Left lung (tissue), 10 donors: ENCODE measurements around the gene WDR72. TPM values are rescaled to one million over a fixed set of nuclear protein-coding genes. Genes with fewer than 3 reads are reported as not detected.

Experiments
- ATAC-seq: fragments of 200-7000 bp; cut with Tn5 transposase; one replicate; pipeline ENCODE4 v1.9.1; 2020; ENCODE audit warnings: moderate library complexity
- DNase-seq, 4 donors: peaks; one replicate each; pipeline ENCODE4 v3.0.0-alpha.2; 2013 to 2020
- H3K27ac ChIP-seq, 2 donors: fragments of 200-600 bp; sonication (generic) in 1 of 2; one replicate each; pipeline versions ENCODE4 v1.5.0 to v1.8.0; 2020 to 2021
- H3K27me3 ChIP-seq, 2 donors: fragments of 200-600 bp; sonication (generic) in 1 of 2; one replicate each; pipeline versions ENCODE4 v1.5.0 to v1.8.0; 2020 to 2021
- H3K36me3 ChIP-seq, 2 donors: fragments of 200-600 bp; sonication (generic) in 1 of 2; one replicate each; pipeline versions ENCODE4 v1.5.0 to v1.8.0; 2020 to 2021
- H3K4me1 ChIP-seq, 2 donors: fragments of 200-600 bp; one replicate each; pipeline ENCODE4 v1.8.0; 2021
- H3K4me3 ChIP-seq, 2 donors: fragments of 200-600 bp; sonication (generic) in 1 of 2; one replicate each; pipeline versions ENCODE4 v1.5.0 to v1.8.0; 2020 to 2021; ENCODE audit warnings: mild to moderate bottlenecking in 1 of 2
- H3K9me3 ChIP-seq, 2 donors: fragments of 200-600 bp; sonication (generic) in 1 of 2; one replicate each; pipeline versions ENCODE4 v1.5.0 to v1.8.0; 2020 to 2021
- CTCF ChIP-seq, 2 donors: fragments of 200-600 bp; sonication (generic) in 1 of 2; IDR thresholded peaks; one replicate each; pipeline versions ENCODE4 v1.5.0 to v1.8.0; 2021; ENCODE audit warnings: antibody characterized with exemption in 2 of 2
- intact Hi-C, 2 donors: fragments of 100-400 bp; cut with DNase I; formaldehyde crosslinking; loops; one replicate each; pipeline versions ENCODE4 v1.11.2 to v1.14.2; 2022
- polyA plus RNA-seq, 6 donors: library from polyadenylated mRNA; unstranded; fragments of 120-200 nt; gene quantifications; one replicate each; pipeline ENCODE4 v1.2.1, GENCODE V29; 2013; ENCODE audit not compliant: insufficient read length in 6 of 6
- total RNA-seq, 2 donors: library from RNA; stranded (reverse); fragmentation: NEBNext Ultra II Directional; extraction: Animal tissue kit (Norgen Biotek cat#: 25700); gene quantifications; one replicate each; pipeline ENCODE4 v1.2.1, GENCODE V29; 2021
- donor health status: DM: no; HTN: yes; CAD: no.
- donor health status: DM: no; HTN: no; CAD: no.

WDR72 gene
- total and polyA plus RNA-seq, 8 donors = 0.73 to 6.5 (median 3.0) TPM

GRCh38 chr15:53658255-53658654, 101.2 kb downstream of the WDR72 start:
- ATAC-seq = no peak
- intact Hi-C loops = no loop called here
- Histone ChIP-seq H3K4me1 (no peaks in the 10 kb centered on the region), H3K36me3 (no peaks in the 10 kb centered on the region), H3K27me3 (no peaks in the 10 kb centered on the region), H3K27ac (no peak overlapping the region), H3K9me3 (no peaks in the 10 kb centered on the region), H3K4me3 (no peak overlapping the region)
- TF ChIP-seq CTCF (IDR thresholded peaks at IDR 0.05) = no peak
- no peak for DNase-seq

- TF ChIP-seq CTCF (IDR thresholded peaks at IDR 0.05) = no peak
- Histone ChIP-seq H3K9me3 (no peaks in the 10 kb centered on the region), H3K36me3 (no peaks in the 10 kb centered on the region), H3K4me3 (no peak overlapping the region), H3K27ac (no peak overlapping the region), H3K27me3 (no peaks in the 10 kb centered on the region), H3K4me1 (no peaks in the 10 kb centered on the region)
- DNase-seq (no peak), ATAC-seq (no peak)
- intact Hi-C loops = no loop called here
Observed at GRCh38 chr15:53648934-53649333, 110.5 kb downstream of the WDR72 start.

- Histone ChIP-seq H3K9me3 (no peaks in the 10 kb centered on the region), H3K36me3 (no peaks in the 10 kb centered on the region), H3K4me3 (no peak overlapping the region), H3K27ac (no peak overlapping the region), H3K4me1 (no peaks in the 10 kb centered on the region), H3K27me3 (no peaks in the 10 kb centered on the region)
- ATAC-seq = no peak
- intact Hi-C loops = no loop called here
- TF ChIP-seq CTCF (IDR thresholded peaks at IDR 0.05) = no peak
- no peak for DNase-seq
Observed at GRCh38 chr15:53644660-53645059, 114.8 kb downstream of the WDR72 start.

GRCh38 chr15:53634517-53635106, 124.9 kb downstream of the WDR72 start:
- H3K4me1 ChIP-seq = no peaks in the 10 kb centered on the region
- H3K9me3 ChIP-seq = peaks cover 0 to 18% of the 10 kb centered on the region in 2 donors
- no peaks in the 10 kb centered on the region for H3K36me3 ChIP-seq
- no peak overlapping the region for H3K27ac ChIP-seq
- H3K27me3 ChIP-seq = no peaks in the 10 kb centered on the region
- DNase-seq (no peak), ATAC-seq (no peak)
- intact Hi-C loops = no loop called here
- H3K4me3 ChIP-seq = no peak overlapping the region
- no peak for TF ChIP-seq CTCF (IDR thresholded peaks at IDR 0.05)

- ATAC-seq (no peak), DNase-seq (no peak)
- H3K4me1 ChIP-seq = no peaks in the 10 kb centered on the region
- no peak overlapping the region for H3K27ac ChIP-seq
- H3K4me3 ChIP-seq = no peak overlapping the region
- TF ChIP-seq CTCF (IDR thresholded peaks at IDR 0.05) = no peak
- H3K27me3 ChIP-seq = no peaks in the 10 kb centered on the region
- no peaks in the 10 kb centered on the region for H3K36me3 ChIP-seq
- peaks cover 0 to 9% of the 10 kb centered on the region in 2 donors for H3K9me3 ChIP-seq
- intact Hi-C loops = no loop called here
Observed at GRCh38 chr15:53627279-53627678, 132.2 kb downstream of the WDR72 start.
